Hepatic stellate cell (primary cell): ENCODE data around the gene MARK4.
"Not testable (repeated sequence)": the region's sequence is repeated elsewhere in the genome, so short reads cannot be mapped to it uniquely, and the experiment has no call there.

Experiments
- DNase-seq: peaks from one replicate; pipeline ENCODE4 v3.0.0; 2011; ENCODE audit warnings: low spot score

The MARK4 gene

GRCh38 chr19:45243144-45243732, 7.8 kb upstream of the MARK4 start:
- DNase-seq, result no peak

DNA sequence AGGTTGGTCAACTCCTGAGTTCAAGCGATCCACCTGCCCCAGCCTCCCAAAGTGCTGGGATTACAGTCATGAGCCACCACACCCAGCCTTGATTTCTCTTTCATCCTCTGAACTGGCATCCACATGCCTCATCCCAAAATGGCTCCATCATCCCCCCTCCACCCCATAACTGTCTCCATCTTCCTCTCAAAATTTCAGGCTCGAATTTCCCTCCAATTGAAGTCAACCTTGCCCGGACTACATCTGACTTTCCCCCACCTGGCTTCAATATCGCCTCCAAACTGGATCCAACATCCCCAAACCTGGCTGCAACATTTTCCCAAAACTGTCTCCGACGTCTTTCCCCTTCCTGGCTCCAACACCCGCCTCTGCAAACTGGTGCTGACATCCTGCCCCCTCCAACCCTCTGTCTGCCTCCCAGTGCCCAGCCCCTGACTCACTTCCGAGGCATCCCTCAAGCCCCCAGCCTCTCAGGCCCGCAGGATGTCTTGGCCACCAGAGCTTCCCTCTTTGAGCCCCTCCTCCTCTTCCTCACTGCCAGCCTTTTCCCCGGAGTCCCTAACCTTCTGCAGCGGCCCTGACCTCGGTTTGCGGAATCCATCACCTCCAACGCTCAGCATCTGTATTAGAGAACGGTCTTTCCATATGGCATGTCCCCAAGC, 6.8 kb upstream of the MARK4 start:
- no peak for DNase-seq

DNA sequence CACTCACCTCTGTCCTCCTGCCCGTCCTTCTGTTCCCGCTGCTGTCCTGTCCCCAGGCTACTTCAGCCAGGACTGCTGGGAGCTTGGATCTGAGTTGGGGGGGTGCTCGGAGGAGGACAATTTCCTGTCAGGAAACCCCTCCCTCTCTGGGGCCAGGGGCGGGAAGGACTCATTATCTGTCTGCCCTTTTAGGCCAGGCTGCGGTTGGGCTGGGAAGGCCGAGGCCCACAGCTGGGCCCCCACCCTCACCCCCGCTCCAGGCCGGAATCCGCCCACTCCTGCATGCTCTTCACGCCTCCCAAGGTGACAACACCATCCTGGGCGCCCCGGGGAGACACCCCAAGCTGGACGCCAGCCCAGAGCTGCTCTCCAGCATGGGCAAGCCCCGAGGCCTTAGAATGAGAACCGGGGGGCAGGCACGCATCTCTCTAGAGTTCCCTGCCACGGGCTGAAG, 5.7 kb upstream of the MARK4 start, which contains the start of gene EXOC3L2:
Gene EXOC3L2, minus strand, starts transcription at position 74 of the 454 bp plus-strand sequence. CDS start 6,362 bp downstream, outside the sequence.
- no peak for DNase-seq

GRCh38 chr19:45245826-45246225, 5.2 kb upstream of the MARK4 start:
- DNase-seq, result no peak

- DNase-seq, result no peak
These were observed 3.9 kb upstream of the MARK4 start for GRCh38 chr19:45247136-45247535.

DNA sequence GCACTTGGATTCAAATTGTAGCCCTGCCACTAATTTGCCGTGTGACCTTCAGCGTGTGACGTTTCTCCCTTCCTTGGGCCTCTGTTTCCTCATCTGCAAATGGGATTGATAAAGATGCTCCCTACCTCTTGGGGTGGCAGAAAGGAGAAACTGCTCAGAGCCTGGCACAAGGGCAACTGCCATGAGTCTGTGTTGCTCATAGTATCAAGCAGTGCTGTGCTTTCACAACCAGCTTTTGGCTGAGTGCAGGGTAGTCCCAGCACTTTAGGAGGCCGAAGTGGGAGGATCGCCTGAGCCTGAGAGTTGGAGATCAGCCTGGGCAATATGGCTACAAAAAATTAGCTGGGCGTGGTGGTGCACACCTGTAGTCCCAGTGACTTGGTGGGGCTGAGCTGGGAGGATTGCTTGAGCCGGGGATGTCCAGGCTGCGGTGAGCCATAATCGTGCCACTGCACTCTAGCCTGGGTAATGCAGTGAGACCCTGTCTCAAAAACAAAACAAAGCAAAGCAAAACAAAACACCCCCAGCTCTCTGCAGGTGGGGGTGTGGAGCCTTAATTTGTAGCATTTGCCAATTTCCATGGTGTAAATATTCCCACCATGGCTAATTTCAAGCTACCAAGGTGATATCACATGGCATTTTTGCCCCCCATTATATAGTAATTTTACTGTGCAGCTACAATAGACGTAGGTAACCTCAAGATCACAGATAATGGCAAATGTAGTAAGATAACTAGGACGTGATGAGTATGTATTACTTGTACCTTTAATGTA, 1.6 kb upstream of the MARK4 start:
- no peak for DNase-seq

GRCh38 chr19:45250216-45250831, 747 bp upstream of the MARK4 start:
- DNase-seq, result no peak

DNA sequence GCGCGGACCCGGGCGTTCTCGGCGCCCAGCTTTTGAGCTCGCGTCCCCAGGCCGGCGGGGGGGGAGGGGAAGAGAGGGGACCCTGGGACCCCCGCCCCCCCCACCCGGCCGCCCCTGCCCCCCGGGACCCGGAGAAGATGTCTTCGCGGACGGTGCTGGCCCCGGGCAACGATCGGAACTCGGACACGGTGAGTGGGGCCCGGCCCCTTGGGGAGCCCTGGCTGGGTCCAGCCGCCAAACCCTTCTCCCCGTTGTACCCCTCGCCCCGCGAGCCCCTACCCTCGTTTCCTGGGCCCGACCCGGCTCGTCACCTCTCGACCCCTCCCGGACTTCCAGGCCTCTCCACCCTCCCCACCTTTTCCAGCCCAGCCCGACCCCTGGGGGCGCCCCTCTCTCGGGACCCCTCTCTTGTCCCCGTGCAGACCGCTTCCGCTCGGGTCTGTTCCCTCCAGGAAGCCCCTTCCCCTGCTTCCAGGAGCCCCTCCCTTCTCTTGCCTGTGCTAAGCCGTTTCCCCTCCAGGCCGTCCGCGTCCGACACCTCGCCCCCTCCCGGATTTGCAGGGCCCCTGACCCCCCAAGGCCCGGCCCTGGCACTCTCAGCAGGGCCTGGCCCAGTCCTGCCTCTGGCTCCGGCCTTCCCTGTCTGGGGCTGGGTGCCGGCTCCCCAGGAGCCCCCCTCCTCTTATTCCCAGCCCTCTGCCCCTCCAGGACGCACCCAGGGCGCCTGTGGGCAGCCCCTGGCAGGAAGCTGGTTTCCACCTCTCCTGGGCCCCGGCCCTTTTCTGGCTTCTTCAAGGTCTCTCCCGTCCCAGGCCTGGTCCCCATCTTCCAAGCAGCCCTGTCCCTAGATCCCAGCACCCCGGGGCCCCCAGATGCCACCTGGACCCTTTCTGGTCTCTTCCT, 632 bp downstream of the MARK4 start:
- peak; percentile 66 for DNase-seq

- DNase-seq, result peak; percentile 64
These were observed 2.4 kb downstream of the MARK4 start for GRCh38 chr19:45253396-45254027.

- DNase-seq, result no peak
These were observed 3.0 kb downstream of the MARK4 start for GRCh38 chr19:45254044-45254531.

DNA sequence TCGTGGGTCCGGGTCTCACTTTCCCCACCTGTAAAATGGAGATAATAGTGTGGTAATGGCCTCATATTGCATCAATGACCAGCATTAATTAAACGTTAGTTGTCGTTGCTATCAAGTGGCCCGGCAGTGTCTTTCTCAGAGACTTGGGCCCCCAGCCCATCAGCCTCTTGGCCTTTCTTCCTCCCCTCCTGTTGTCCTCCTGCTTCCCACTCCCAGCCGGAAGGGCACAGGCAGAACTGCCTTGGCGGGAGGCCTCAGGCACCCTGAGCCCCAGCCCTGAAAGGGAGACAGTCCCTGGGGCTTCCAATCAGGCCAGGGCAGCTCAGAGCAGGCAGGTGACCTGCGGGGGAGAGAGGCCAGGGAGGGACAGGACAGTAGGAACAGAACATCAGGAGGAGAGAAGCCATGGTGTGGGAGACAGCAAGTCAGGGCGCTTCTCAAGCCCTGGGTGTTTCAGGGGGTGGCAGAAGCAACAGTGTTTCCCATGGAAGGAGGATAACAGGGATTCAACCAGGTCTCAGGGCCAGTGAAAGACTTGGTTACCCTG, 4.6 kb downstream of the MARK4 start:
- DNase-seq, result no peak

DNA sequence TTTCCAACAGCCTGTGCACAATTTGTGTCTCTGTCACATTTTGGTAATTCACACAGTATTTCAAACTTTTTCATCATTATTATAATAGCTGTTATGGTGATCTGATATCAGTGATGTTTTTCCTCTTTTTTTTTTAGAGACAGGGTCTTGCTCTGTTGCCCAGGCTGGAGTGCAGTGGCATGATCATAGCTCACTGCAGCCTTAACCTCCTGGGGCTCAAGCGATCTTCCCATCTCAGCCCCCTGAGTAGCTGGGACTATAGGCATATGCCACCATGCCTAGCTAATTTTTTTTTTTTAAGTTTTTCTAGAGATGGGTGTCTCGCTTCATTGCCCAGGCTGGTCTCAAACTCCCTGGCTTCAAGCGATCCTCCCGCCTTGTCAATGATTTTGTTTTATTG, 5.8 kb downstream of the MARK4 start:
- no peak for DNase-seq

GRCh38 chr19:45258862-45259261, 7.8 kb downstream of the MARK4 start:
- DNase-seq, result no peak

- DNase-seq, result no peak
These were observed 11.5 kb downstream of the MARK4 start for GRCh38 chr19:45262570-45262969.

GRCh38 chr19:45263013-45263412, 11.9 kb downstream of the MARK4 start:
- no peak for DNase-seq

GRCh38 chr19:45264781-45265317, 13.8 kb downstream of the MARK4 start:
- no peak for DNase-seq

DNA sequence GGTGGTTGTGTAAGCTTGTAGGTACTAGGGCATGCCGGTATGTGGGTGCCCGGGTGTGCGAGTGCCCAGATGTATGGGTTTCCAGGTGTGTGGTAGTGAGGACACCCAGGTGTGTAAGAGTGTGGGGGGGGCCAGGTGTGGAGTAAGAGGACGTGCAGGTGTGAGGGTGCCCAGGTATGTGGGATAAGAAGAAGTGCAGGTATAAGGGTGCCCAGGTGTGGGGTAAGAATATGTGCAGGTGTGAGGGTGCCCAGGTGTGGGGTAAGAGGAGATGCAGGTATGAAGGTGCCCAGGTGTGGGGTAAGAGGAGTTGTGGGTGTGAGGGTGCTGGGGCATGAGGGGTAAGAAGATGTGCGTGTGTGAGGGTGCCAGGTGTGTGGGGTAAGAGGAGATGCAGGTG, 14.3 kb downstream of the MARK4 start:
- DNase-seq, result no peak

DNA sequence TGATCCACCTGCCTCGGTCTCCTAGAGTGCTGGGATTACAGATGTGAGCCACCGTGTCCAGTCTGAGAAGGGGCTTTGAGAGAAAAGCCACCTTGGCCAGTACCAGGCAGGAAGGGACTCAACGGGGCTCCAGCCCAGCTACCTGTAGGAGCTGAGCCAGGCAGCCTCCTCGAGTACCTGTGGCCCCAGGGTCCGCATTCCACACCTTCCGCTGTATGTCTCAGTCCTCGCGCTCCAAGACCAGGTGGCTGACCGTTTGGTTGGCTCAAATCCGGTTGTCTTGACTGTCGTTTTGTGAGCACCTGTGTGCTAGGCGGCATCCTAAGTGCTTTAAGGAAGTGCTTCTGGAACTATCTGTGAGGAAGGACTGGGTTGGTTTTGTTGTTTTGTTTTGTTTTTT, 16.2 kb downstream of the MARK4 start:
- DNase-seq, result no peak

- not testable (repeated sequence) for DNase-seq
These were observed 18.9 kb downstream of the MARK4 start for GRCh38 chr19:45269939-45270338.

DNA sequence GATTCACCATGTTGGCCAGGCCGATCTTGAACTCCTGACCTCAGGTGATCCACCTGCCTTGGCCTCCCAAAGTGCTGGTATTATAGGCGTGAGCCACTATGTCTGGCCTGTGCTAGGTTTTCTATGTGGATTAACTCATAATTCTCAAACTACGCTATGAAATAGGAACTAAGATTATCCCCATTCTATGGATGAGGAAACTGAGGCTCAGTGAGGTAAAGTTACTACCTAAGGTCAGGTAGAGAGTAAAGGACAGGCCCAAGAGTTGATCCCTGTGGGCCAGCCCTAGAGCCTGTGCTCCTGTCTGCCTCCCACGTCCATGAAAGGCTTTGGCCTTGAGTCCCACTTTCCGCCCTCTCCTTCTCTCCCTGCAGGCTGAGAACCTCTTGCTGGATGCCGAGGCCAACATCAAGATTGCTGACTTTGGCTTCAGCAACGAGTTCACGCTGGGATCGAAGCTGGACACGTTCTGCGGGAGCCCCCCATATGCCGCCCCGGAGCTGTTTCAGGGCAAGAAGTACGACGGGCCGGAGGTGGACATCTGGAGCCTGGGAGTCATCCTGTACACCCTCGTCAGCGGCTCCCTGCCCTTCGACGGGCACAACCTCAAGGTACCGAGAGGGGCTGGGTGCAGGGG, 20.1 kb downstream of the MARK4 start:
- DNase-seq, result no peak
